HG02852 (cell line): ENCODE data around the gene STAT6.

Source experiments
- ATAC-seq: cut with Tn5 transposase; IDR thresholded peaks from one replicate; pipeline ENCODE4 v1.9.1; 2021; ENCODE audit warnings: mild to moderate bottlenecking, moderate library complexity; ENCODE audit not compliant: unreplicated experiment

Gene STAT6

GRCh38 chr12:57103856-57104255 is 7.3 kb downstream of the STAT6 start:
- ATAC-seq, result no peak

DNA sequence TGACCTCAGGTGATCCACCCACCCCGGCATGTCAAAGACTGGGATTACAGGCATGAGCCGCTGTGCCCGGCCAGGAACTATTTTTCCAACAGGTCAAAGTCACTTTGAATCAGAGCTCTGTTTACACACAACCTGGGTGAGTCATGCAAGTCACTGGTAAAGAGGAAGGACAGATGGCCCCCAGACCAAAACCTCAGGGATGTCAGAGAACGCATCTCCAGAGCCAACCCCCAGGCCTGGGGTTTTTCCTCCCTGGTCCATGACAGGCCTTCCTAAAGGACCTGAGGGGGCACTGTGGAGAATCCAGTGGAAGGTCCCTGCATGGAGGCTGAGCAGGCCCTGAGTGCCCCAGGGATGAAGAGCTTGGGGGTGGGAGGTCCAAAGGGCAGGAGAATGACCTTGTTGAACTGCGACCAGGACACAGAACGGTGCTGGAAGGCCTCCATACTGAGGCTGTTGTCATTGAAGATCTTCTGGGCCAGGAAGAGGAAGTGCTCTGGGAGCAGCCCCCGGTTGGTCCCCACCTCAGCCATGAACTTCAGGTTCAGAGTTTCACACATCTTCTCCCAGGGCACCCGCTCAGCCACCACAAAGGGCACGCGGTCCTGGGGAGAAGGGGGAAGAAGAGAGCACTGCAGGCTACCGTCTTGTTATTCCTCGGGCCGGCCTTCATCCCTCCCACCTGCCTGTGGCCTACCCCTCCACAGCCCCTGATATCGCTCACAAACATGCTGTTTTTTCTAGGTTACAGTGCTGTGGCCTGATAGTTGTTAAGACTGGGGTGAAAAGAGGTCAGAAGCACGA is 9.1 kb downstream of the STAT6 start:
- ATAC-seq, result no peak

DNA sequence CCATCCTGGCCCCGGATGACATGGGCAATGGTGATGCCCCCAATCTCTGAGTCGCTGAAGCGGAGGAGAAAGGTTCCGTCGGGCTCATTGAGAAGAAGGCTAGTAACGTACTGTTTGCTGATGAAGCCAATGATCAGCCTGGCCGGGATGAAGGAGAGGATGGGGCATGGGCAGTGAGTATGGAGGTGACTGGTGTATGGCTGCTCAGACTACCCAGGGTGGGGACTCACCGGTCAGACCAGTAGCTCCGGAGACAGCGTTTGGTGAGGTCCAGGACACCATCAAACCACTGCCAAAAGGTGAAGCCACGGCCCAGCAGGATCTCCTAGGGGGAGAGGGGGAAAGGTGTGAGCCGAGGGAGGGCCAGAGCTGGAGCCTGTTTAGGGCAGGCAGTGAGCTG is 11.4 kb downstream of the STAT6 start:
- no peak for ATAC-seq

DNA sequence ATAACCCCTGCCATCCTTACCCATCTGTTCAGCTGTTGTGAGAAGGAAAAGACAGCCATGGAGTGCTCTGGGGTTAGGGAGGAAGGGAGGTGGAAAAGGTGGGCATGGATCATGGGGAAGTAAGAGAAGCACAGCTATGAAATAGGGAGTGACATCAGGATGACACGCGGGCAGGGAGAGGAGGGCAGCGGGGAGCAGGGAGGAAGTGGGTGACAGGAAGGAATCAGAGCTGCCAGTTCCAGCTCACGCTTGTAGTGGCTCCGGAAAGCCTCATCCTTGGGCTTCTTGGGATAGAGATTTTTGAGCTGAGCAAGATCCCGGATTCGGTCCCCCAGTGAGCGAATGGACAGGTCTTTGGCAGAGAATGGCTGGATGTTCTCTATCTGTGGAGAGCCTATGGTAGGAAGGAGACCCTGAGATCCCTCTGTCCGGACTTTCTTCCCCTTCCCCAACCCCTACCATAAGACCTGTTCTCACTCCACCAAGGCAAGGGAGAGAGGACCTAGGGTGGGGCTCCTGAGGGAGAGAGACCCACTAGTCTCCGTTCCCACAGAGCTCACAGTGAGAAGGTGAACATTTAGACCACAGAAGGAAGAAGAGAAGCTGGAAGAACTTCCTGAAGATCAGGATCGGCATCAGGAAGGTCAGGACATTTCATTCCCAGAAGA is 12.0 kb downstream of the STAT6 start:
- ATAC-seq, result no peak

DNA sequence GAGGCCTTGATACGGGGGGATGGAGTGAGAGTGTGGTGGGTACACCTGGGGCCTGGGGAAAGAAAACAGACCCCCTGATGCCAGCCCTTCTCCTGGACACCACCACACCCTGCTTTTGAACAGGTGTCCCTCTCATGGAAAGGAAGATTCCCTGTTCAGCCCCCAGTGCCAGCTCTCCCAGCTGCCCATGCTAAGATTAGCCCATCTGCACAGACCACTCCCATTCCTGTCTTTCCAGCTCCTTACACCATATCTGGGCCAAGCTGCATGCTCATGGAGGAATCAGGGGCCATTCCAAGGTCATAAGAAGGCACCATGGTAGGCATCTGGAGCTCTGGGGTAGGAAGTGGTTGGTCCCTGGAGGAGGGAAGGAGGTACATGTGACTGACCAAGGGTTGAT is 12.6 kb downstream of the STAT6 start:
- no peak for ATAC-seq

DNA sequence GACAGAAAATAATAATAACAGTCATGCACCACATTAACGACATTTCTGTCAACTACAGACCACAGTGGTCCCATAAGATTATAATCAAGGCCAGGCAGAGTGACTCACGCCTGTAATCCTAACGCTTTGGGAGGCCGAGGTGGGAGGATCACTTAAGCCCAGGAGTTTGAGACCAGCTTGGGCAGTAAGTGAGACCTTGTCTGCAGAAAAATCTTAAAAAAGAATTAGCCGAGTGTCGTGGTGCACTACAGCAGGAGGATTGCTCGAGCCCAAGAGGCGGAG is 13.7 kb downstream of the STAT6 start:
- ATAC-seq, result no peak

DNA sequence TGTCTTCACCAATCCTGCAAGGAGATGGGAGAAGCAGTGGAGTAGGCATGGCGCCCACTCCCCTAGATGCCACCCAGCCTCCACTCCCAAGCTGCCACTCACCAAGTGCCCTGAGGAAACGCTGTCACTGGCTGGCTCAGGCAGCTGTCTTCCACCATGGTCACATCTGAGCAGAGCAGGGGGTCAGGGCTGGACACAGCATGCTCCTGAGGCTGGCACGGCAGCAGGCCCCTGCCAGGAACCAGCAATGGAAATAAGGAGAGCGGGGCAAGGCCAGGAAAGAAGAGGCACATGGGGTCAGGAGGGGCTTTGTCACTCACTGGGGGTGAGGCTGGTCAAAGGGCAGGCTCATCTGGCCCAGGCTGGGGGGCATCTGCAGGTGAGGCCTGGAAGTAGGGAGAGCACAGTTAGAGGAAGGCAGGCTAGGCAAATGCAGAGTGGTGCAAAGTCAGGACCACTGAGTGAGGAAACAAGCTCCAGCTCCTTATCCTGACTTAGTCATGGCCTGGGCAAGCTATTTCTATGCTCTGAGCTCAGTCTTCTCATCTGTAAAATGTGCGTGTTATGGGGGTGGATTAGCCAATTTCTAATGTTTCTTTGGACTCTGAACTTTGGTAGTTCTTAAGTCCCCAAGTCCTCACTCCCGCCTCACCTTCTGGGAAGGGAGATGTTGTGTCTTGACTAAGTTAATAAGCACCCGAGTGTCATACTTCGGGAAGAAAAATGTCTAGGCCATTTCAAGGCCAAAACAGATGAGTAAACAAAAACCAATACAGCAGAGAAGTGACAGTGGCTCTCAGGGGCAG is 14.2 kb downstream of the STAT6 start:
- no peak for ATAC-seq

GRCh38 chr12:57096099-57096572 is 15.0 kb downstream of the STAT6 start:
- no peak for ATAC-seq

DNA sequence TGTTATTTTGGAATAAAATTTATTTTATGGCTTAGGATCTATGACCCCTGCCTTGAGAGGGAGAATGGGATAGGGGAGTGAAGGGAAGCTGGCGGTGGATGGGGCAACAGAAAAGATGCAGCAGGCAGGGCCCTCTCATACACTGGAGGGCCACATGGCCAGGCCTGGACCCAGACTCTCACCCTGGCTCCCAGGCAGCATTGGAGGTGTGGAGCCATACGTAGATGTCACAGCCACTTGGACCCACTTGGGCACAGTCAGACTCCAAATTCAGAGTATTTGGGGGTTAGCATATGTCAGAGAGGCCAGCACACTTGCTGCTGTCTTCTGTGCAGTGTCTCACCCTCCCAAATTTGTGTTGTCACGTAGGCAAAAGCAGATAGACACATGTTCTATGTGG is 15.7 kb downstream of the STAT6 start:
- ATAC-seq, result no peak

DNA sequence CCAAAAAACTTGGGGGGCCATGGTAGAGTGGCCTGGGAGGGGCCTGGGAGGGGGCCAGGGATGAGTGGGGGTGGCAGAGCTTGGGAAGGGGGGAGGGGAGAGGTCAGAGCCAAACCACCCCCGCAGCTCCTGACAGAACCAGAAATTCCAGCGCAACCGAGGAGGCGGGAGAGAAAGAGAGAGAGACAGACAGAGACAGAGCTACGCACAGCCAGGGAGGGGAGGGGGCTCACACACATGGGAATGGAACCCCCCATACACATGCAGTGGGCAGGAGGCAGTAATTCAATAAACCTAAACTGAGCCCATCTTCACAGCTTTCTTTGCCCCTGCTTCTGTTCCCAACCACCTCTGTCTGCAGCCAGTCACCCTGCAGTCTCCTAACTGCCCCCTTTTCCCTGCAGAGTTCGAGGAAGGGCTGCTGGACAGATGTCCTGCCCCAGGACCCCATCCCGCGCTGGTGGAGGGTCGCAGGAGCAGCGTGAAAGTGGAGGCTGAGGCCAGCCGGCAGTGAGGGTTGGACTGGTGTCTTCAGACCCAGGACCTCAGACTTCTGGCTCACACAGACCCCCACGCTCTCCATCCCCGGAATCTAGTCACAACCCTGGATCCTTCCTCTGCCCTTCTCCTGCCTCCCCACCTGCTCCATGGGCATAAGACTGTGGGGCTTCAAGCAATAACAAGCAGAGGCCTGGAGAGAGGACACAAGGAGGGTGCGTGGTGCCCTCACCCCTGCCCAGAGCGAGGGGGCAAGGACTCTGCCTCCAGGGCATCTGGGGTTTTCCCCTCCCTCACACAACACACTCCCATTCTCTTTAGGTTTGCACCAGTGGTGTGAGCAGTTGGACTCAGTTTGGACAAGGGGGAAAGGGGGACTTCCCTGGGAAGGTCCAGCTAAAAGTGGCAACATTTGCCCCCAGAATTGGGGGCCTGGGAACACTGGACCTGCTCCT is 16.7 kb downstream of the STAT6 start:
- ATAC-seq, result no peak

DNA sequence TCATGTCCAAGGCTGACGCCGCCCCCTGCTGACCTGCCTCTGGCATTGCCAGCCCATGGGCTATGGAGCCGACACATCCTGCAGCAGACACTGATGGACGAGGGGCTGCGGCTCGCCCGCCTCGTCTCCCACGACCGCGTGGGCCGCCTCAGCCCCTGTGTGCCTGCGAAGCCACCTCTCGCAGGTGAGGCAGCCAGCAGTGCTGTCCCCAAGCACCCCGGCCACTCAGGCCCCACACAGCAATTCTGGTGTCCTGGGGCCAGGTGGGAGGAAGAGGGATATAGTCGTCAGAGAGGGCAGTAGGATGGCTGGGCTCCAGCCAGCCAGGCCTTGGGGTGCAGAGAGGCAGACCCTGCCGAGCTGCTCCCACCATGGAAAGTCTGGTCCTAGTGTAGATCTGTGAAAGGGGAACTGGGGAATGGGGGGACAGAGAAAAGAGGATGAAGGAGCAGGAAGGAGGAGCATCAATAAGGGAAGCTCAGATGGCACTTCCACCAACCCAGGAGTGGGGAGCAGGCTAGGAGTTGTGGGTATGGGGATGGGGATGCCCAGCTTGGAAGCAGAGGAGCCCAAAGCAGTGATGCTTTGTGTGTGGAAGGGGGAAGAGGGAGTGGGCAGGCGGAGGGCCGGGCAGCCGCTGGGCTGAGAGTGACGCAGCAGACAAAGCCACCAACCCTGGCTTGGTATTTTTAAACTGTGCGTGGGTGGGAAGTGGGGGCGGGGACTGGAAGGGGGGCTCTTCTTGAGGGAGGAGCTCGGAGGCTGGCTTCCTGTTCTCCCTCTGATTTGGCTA is 17.6 kb downstream of the STAT6 start:
- ATAC-seq, result peak; percentile 28

DNA sequence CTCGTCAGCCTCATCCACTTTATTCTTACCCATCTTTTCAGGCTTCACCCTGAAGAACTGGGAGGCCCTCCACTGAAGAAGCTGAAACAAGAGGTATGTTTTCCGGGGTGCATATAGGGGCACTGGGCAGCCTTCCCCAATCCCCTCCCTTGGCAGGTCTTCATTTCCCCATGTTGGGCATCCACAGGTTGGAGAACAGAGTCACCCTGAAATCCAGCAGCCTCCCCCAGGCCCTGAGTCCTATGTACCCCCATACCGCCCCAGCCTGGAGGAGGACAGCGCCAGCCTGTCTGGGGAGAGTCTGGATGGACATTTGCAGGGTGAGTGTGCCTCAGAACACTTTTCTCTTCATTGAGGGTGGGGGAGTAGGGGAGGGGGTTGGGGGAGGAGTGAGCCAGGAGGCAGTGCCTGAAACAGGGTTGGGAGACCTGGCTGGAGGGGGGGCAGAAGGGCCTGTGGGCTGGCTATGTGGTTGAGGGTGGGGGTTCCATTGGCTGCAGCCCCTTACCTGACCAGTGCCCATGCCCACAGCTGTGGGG is 18.2 kb downstream of the STAT6 start:
- no peak for ATAC-seq

- ATAC-seq, result no peak
Observed at GRCh38 chr12:57092529-57092862, 18.7 kb downstream of the STAT6 start.

GRCh38 chr12:57091638-57092528 is 19.3 kb downstream of the STAT6 start:
- no peak for ATAC-seq

GRCh38 chr12:57090924-57091637 is 20.1 kb downstream of the STAT6 start:
- ATAC-seq, result no peak

DNA sequence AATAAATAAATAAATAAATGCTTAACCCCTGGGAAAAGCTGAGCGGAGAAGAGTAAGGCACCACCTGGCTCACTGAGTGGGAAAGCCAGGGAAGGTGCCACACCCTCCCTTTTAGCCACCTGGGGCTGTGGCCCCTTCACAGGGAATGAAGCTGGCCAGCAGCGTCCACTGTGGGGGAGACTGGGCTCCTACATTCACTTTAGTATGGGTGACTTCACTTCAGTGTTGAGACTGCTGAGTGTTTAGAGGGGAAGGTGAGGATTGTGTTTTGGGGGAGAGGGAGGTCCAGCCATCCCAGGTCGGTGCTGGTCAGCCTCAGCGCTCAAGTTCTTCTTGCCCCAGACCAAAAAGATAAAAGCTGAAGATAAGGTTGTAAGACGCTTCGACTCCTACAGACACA is 20.7 kb downstream of the STAT6 start:
- ATAC-seq, result no peak

GRCh38 chr12:57089271-57090245 is 21.6 kb downstream of the STAT6 start:
- no peak for ATAC-seq
